Measurements from ENCODE around the gene SOD3. TPM values are rescaled to one million over a fixed set of nuclear protein-coding genes. Genes with fewer than 3 reads are reported as not detected.

The SOD3 gene, protein sequence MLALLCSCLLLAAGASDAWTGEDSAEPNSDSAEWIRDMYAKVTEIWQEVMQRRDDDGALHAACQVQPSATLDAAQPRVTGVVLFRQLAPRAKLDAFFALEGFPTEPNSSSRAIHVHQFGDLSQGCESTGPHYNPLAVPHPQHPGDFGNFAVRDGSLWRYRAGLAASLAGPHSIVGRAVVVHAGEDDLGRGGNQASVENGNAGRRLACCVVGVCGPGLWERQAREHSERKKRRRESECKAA
- 69.8 TPM for total RNA-seq
- long read RNA-seq, transcript SOD3-201 (2 exons, 1,526 nt) = major isoform, 63 of 85 reads
- long read RNA-seq, partial matches to known transcripts = 3 of 85 reads
- long read RNA-seq, other reads (novel, unspliced or antisense) = 19 of 85 reads

DNA sequence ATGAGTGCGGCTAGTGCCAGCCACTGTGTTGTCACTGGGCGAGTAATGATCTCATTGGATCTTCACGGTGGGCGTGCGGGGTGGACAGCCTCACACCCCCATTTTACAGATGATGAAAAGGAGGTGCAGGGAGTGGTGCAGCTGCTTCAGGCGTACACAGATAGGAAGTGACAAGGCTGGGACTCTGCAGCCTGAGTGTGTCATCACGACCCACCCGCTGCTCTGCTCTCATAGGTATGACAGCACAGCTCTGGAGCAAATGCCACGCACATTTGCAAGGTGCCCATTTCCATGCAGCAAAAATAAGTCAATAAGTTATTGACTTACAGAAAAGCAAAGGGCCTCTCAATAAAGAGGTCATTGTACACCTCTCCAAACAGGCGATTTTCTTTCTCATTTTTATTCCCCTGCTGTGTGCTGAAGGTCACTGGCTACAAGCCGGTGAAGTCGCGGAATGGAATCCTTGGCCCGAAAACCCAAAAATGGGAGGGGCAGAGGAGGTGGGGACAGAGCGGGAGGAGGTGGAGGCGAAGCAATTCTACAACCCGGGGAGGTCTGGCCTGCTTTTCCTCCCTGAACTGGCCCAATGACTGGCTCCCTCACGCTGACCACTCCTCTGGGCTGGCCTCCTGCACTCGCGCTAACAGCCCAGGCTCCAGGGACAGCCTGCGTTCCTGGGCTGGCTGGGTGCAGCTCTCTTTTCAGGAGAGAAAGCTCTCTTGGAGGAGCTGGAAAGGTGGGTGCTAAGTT, at the start of gene SOD3:
SOD3 (plus strand) TSS at position 658 of the 750 bp plus-strand sequence. CDS start 3,949 bp downstream, outside the sequence.
- ATAC-seq (peak; percentile 97), DNase-seq (peak; percentile 88)
- intact Hi-C loops (cut with micrococcal nuclease) = no loop called here

DNA sequence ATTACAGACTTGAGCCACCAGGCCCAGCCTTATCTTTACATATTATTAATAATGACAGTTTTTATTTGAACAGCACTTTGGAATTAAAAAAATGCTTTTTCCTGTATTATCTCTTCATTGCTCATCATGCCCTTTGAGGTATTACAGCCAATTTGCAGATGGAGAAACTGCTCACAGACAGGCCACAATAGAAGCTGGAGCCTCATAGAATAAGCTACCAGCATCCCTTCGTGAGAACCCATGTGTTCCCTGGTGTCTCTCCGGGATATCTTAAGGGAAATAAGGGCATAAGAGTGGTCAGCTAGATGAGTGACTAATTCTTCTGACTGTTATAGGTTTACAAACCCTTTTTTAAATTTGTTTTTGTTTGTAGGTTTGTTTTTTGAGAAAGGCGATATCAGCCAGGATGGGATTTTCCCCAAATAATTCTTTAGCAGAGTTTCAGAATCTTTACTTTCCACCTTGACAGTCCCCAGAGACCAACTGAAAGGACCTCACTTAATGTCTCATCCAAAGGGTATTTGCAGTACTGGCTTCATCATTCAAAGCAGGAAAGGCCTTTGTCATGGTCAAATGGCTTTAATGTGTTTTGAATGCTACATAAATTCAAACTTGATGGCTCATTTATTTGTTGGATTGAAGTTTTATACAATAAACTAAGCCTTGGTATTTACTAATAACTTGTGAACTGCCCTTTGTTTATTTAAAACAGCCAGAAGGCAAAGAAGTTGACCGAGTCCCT, 48.0 kb upstream of the SOD3 start:
- ATAC-seq (no peak), DNase-seq (no peak)
- intact Hi-C loops (cut with micrococcal nuclease) = no loop called here

DNA sequence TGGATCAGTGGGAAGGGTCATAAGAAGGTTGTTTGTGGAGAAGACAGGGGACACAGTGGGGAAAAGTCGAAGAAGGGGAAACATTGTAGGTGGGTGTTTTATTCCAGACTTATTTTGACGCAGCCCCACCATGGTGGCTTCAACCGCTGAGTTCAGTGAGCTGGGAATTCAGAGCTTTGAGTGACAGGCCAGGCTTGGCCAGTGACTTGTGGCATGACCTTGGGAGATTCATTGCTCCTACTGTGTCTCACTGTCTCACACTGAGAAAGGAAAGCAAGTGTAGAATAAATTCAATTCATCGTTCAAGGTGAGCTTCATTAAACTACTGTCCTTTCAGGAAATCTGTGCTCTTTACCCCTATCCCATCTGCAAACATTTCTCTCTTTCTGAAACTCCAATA, 47.4 kb upstream of the SOD3 start:
- no peak for DNase-seq
- intact Hi-C loops (cut with micrococcal nuclease) = no loop called here
- ATAC-seq = no peak

DNA sequence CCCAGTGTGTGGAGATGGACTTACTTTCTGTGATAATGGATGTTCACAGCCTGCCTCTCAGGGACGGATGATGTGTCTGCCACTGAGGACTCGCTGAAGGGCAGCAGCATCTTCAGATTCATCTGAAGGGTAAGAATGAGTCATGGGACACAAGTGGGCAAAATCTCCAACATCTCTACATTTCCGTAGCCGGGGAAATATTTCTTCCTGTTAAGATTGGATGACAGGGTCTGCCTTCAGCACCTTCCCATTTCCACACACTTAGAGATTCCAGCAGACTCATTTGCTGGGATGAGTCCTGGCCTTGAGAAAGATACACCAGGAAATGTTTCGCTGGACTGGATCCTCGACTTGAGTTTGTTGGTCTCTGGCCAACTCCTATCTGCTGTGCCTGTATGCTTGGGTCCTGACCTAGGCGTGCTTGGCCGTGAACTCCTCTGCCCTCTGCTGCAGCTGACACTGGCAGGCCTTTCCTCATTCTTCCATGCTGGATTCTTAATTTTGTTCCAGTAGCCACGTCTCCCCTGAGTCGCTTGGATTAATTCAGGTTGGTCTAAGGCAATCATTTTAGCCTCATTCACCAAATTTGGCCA, 46.5 kb upstream of the SOD3 start:
- intact Hi-C loops (cut with micrococcal nuclease) = no loop called here
- DNase-seq (no peak), ATAC-seq (no peak)

DNA sequence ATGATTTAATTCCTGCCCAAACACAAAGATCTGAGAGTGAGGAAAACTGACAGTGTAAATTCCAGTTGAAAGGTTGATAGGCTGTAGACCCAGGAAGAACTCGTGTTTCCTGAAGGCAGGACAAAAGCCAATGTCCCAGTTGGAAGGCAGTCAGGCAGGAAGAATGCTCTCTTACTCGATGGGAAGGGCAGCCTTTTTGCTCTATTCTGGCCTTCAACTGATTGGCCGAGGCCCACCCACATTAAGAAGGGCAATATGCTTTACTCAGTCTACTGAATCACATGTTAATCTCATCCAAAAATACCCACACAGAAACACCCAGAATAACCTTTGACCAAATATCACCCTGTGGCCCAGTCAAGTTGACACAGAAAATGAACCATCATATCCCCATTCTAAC, 45.3 kb upstream of the SOD3 start:
- ATAC-seq = no peak
- intact Hi-C loops (cut with micrococcal nuclease) = no loop called here

DNA sequence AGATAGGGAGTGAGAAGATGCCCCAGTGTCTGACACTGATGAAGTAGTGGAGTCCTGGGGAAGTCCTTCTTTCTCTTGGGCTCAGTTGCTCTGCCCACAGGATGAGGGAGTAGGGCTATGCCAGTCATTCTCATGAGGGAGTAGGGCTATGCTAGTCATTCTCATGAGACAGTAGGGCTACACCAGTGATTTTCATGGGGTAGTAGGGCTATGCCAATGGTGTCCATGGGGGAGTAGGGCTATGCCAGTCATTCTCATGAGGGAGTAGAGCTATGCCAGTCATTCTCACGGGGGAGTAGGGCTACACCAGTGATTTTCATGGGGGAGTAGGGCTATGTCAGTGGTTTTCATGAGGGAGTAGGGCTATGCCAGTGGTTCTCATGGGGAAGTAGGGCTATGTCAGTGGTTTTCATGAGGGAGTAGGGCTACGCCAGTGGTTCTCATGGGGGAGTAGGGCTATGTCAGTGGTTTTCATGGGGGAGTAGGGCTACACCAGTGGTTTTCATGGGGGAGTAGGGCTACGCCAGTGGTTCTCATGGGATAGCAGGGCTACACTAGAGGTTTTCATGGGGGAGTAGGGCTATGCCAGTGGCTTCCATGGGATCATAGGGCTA, 43.3 kb upstream of the SOD3 start:
- DNase-seq (no peak), ATAC-seq (no peak)
- intact Hi-C loops (cut with micrococcal nuclease) = no loop called here

More for the DNA sequence above, 45.3 kb upstream of the SOD3 start:
- no peak for DNase-seq

DNA sequence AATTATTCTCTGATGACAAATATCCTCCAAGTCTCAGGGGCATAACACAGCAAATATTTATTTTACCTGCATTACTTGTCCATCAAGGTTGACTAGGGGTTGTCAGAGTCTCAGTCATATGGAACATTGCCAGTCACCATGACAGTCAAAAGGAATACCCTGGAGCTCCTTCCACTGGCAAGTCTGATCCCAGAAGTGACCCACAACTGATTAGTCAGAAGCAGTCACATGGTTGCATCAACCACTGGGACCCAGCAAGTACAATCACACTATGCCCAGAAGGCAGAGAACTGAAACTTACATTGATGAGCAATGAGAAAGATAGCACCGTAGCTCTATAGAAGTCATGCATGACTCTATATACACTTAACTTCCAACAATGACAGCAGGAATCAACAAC, 41.9 kb upstream of the SOD3 start:
- ATAC-seq (no peak), DNase-seq (no peak)
- intact Hi-C loops (cut with micrococcal nuclease) = no loop called here

DNA sequence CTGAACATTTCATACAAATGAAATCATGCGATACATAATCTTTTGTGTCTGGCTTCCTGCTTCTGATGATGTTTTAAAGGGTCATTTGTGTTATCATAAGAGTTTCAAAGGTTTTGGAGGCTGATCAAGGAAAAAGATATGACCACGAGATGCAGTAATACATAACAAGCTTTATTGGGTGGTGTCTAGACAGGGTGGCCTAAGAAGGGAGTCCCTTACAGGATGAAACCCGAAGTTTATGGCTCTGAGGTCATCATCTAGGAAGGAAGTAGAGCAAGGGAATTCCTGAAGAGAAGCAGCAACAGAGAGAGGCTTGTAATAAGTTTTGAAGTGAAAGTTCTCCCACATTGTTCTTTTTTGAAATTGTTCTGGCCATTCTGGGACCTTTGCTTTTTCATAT, 40.8 kb upstream of the SOD3 start:
- intact Hi-C loops (cut with micrococcal nuclease) = no loop called here
- DNase-seq (no peak), ATAC-seq (no peak)

DNA sequence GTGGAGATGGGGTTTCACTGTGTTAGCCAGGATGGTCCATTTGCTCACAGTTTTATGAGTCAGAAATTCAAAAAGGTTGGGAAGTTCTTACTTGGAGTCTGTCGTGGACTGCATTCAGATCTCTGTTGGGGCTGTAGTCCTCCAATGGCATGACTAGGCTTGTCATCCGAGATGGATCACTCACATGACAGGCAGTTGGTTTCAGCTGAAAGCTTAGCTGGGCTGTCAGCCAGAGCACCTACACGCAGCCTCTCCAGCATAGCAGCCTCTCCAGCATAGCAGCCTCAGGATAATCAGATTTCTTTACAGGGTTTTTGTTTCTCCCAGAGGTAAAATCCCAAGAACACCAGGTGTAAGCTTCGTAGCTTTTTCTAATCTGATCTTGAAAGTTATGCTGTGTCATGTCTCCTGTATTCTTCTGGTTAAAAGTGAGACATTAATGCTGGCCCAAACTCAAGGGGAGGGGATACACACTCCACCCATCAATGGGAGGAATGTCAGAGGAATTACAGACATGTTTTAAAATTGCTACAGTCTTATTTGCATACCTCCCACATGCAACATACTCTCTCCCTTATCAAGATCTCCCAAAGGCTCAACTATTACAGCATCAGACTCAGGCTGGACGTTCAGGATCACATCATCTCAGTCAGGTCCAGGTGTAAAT, 31.6 kb upstream of the SOD3 start:
- ATAC-seq (peak; percentile 78), DNase-seq (no peak)
- intact Hi-C loops (cut with micrococcal nuclease) = no loop called here

DNA sequence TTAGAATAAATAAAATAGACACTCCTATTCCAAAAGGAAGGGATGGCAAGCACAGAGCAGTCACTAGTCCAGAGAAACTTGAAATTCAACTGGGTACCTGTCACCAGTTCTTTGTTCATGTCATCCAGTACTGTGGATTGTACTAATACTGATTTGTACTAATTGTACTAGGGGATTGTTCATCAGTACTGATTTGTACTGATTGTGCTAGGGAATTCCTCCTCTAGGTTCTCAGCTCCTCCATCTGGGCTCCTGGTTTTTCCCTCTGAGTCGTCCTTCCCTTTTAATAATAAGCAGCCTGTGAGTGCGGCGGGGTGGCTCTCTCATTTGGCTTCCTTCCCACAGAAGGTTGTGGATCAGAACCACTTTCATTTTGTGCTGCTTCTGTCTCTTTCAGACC, 31.0 kb upstream of the SOD3 start:
- DNase-seq = no peak
- no peak for ATAC-seq
- intact Hi-C loops (cut with micrococcal nuclease) = no loop called here

DNA sequence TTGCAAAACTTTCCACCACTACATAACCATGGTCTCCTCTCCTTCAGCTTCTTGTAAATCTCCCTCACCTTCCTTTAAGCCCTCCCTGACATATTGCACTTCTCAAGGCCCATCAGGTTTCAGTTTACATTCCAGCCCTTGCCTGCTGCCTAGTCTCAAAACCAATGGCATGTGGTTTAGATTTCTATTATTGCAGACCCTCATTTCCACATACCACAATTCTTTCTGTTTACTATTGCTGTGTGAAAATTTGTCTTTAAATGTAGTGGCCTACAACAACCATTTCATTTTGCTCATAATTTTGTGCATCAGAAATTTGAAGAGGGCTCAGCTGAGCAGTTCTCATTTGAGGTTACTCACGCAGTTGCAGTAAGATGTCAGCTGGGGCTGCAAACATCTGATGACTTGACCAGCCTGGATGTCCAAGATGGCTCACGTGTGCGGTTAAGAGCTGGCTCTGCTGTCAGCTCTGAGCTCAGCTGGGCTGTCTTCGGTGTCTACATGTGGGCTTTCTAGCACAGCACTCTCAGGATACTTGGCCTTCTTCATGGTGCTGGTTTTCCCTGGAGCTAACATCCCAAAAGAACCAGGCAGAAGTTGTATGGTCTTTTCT, 29.9 kb upstream of the SOD3 start:
- ATAC-seq (no peak), DNase-seq (no peak)
- intact Hi-C loops (cut with micrococcal nuclease) = no loop called here

DNA sequence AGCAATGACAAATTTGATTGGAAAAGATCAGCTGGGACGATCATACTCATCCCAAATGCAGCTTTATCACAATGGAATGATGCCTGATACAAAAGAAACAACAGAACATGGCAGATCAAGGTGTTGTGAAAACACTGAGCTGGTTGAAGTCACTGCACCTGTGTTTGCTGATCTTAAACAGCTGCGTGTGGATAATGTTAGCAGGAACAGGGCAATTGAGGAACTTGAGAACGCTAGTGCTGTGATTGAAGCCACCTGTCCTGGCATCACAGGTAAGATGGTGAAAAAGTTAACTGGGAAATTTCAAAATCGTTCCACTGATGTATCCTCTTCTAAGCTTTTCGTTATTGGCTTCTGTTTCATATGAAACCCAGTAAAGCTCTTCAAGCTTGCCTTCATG, 27.4 kb upstream of the SOD3 start:
- intact Hi-C loops (cut with micrococcal nuclease) = no loop called here
- ATAC-seq (no peak), DNase-seq (no peak)

DNA sequence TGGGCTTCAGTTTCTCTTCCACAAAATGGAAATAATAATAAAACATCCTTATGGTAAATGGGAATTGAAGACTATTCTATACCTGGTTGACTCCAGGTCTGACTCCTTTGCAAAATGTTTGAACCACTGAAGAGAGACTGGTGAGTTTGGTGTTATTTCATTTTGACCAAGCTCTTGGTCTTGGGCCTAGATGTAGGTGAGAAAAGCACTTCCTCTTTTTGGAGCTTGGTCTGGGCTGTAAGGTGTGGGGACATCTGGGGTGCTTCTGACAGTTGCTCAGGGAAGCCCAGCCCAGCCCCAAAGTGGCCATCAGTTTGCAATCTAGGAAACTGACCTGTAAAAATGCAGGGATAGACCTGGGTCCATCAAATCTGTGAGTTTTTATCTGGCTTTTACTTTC, 26.8 kb upstream of the SOD3 start:
- DNase-seq = no peak
- no peak for ATAC-seq
- intact Hi-C loops (cut with micrococcal nuclease) = no loop called here

DNA sequence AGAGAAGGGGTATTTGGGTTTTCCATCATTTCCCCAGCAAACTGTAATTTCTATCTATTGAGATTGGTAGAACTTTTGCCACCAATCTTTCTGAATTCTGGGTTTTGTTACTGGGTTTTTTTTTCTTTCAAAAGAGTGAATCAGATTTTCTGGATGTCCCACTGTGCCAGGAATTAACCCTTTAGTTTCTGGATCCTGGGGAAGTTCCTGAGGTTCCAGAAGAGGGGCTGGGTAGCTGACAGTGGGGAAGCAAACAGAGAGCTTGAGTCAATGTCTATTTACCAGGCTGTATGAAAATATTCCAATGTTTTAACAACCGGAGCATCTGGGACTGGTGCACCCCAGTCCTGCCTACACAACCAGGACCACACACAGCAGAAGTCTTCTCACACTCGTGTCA, 25.8 kb upstream of the SOD3 start:
- ATAC-seq (no peak), DNase-seq (no peak)
- intact Hi-C loops (cut with micrococcal nuclease) = no loop called here

DNA sequence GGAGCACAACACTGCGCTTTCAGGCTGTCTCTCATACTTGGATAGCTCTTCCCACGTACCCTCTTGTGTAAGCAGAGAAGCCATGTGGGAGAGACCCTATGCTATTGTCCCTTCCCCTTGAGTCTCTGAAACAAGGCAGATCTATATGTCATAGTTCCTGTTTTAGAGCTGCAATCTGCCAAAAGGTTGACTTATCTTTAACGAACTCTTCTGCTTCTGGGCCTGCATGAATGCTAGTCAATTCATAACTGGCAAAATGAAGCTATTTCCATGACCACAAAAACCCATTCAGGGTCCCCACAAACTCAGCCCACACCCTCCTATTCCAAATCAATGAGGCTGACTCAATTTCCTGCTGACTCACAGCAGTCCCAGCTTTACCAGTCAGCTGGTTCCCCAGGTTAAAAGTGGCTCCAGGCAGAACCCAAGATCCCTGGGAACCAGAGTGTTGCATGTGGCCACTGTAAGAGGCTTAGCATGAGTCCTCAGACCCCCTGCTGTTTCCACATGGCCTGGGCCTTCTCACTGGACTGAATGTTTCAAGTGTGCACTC, 25.3 kb upstream of the SOD3 start:
- no peak for ATAC-seq
- no peak for DNase-seq
- intact Hi-C loops (cut with micrococcal nuclease) = no loop called here

DNA sequence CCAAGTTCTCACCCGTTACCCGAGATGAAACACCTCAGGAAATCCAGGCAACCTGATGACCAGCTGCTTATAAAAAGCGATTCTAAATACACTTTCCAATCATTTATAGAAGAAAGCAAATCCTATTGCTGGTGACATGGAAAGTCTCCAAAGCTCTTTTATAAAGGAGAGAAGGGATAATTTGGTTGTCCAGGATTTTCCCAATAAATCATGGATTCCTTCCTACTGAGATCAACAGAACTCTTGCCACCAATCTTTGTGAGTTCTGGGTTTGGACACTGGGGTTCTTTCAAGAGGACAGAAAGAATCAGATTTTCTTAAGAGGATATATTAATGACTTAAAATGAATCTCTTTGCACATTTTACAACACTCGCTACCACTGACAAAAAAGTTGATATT, 24.7 kb upstream of the SOD3 start:
- intact Hi-C loops (cut with micrococcal nuclease) = no loop called here
- ATAC-seq = no peak
- DNase-seq = no peak

DNA sequence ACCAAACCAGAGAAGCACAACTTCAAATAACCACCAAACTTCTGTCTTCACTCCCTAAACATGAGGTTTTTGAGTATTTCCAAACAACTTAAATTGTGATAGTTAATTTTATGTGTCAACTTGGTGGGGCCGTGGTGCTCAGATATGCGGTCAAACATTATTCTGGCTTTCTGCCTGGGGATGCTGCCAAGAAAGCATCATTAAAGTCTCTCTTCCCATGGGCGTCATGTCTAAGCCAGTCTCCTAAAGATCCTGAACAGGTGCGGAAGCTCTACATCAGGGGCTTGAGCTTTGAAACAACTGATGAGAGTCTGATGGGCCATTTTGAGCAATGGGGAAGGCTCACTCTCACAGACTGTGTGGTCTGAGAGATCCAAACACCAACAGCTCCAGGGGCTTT, 24.1 kb upstream of the SOD3 start:
- ATAC-seq (no peak), DNase-seq (no peak)
- intact Hi-C loops (cut with micrococcal nuclease) = no loop called here

DNA sequence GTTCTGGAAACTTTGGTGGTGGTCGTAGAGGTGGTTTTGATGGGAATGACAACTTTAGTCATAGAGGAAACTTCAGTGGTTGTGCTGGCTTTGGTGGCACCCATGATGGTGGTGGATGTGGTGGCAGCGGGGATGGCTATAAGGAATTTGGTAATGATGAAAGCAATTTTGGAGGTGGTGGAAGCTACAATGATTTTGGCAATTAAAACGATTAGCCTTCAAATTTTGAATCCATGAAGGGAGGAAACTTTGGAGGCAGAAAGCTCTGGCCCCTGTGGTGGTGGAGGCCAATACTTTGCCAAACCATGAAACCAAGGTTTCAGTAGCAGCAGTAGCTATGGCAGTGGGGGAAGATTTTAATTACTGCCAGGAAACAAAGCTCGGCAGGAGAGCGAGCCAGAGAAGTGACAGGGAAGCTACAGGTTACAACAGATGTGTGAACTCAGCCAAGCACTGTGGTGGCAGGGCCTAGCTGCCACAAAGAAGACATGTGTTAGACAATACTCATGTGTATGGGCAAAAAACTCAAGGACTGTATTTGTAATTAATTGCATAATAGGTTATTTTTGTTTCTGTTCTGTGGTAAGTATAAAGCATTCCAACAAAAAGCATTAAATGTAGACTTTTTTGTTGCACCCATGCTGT, 23.2 kb upstream of the SOD3 start:
- ATAC-seq = no peak
- DNase-seq = no peak
- intact Hi-C loops (cut with micrococcal nuclease) = no loop called here

Data from left ventricle myocardium superior (tissue), 1 donor.